OCI-M2 (cell line): ENCODE measurements around the gene DHRS2.
A peak's percentile ranks its signal among the peaks of the same experiment; 100 is the strongest.
"Not testable (repeated sequence)": the region's sequence is repeated elsewhere in the genome, so short reads cannot be mapped to it uniquely, and the experiment has no call there.

Experiments used
- DNase-seq: peaks from one replicate; lab custom pipeline; 2025; ENCODE audit not compliant: unreplicated experiment; lab: John Stamatoyannopoulos, UW

Gene DHRS2, protein sequence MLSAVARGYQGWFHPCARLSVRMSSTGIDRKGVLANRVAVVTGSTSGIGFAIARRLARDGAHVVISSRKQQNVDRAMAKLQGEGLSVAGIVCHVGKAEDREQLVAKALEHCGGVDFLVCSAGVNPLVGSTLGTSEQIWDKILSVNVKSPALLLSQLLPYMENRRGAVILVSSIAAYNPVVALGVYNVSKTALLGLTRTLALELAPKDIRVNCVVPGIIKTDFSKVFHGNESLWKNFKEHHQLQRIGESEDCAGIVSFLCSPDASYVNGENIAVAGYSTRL

DNA sequence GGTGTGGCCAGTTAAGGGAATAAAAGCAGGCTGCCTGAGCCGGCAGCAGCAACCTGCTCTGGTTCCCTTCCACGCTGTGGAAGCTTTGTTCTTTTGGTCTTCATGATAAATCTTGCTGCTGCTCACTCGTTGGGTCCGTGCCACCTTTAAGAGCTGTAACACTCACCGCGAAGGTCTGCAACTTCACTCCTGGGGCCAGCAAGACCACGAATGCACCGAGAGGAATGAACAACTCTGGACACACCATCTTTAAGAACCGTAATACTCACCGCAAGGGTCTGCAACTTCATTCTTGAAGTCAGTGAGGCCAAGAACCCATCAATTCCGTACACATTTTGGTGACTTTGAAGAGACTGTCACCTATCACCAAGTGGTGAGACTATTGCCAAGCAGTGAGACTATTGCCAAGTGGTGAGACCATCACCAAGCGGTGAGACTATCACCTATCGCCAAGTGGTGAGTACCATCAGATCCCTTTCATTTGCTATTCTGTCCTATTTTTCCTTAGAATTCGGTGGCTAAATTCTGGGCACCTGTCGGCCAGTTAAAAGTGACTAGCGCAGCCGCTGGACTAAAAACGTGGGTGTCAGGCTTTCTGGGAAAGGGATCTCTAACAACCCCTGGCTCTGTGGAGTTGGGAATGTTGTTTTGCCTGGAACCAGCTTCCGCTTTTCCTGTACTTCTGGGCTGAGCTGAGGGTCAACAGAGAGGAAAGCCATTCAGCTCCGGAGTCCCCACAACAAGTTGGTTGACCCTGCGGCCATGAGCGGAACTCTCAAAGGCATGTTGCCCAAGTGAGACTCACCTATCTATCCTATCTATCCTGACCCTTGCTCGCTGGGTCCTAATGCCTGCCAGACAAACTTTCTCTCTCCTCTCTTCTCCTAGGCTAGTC lies at the start of gene DHRS2:
DHRS2 (plus strand) TSS at position 48 of the 895 bp plus-strand sequence. CDS start 2,501 bp downstream, outside the sequence.
- DNase-seq: no peak

DNA sequence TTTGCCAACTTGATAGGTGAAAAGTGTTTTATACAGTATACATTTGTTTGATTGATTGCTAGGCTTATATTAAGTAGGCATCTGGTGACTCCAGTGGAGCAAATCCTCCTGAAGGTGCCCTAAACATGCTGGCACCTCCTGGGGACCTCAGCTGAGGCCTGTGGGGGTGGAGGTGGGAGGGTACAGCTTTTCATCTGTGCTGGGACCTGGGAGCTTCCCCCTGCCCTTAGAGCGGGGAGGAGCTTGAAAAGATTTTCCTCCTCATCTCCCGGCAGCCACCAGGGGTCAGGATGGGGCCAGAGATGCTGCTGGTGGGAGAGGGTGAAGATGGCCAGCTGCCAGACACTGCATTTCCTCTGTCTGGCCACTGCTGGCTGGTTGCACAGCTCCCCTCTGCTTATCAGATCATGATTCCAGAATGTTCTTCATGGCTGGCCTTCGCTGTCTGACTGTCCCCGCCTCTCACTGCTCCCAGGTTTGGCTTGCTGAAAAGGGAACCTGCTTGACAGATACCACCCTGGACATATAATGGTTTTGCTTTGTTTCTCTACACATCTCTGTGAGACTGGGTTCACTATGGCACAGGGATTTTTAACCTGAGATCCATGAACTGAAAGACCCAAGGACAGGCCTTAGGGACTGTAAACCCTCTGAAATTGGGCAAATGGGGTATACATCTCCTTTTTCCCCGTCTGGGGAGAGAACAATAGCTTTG lies 47.1 kb upstream of the DHRS2 start:
- peak; percentile 44 for DNase-seq

DNA sequence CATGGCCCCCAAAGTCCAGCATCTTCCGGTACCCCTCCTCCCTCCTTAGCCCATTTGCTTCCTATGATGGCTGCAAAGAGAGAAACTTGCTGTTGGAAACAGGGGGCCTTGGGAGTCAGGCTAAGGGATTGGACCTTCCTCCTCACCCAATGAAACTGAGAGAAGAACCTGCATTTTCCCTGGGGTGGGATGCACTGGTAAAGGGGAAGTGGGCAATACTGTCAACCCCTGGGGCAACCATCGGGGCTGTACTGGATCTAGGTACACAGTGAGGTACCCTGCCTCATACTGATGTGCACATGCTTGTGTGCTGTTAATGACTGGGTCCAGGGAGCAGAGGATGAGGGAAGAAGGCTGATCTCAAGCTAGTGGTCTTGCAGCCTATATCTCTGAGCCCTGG lies 46.6 kb upstream of the DHRS2 start:
- DNase-seq: no peak

DNA sequence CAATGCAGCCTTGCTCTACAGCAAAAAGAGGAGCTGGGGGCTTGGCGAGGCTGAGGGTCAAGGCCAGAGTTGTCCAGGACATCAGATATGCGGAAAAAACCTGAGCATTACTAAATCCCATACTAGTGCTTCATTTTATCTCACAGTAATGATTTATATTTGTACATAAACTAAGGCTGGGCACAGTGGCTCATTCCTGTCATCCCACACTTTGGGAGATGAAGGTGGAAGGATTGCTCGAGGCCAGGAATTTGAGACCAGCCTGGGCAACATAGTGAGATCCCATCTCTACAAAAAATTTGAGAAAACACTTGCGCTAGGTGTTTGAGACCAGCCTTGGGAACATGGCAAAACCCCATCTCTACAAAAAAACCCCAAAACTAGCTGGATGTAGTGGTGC lies 46.0 kb upstream of the DHRS2 start:
- no peak for DNase-seq

DNA sequence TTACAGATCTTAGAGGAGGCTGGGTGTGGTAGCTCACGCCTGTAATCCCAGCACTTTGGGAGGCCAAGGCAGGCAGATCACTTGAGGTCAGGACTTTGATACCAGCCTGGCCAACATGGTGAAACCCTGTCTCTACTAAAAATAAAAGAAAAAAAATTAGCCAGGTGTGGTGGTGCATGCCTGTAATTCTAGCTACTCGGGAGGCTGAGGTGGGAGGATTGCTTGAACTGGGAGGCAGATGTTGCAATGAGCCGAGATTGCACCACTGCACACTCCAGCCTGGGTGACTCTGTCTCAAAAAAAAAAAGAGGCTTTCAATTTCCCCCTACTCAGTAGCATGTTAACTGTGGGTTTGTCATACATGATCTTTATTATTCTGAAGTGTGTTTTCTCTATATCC lies 42.0 kb upstream of the DHRS2 start:
- not testable (repeated sequence) for DNase-seq

DNA sequence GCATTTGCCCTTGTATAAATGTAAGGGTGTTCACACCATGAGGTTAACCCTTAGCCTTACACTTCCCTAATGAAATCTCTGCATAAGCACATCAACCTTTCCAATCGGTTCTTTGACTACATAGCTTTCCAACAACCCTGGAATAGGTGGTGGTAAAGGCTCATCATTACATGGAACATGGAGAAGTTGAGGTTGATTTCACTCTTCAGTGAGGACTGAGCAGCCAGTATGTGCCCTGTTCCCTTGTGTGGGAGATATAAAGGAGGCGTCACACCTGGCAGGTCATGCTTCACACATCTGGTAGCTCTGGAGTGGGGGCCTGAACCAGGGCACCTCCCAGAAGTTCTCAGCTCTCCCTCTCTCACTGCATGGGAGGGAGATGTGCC lies 35.8 kb upstream of the DHRS2 start:
- DNase-seq: no peak

DNA sequence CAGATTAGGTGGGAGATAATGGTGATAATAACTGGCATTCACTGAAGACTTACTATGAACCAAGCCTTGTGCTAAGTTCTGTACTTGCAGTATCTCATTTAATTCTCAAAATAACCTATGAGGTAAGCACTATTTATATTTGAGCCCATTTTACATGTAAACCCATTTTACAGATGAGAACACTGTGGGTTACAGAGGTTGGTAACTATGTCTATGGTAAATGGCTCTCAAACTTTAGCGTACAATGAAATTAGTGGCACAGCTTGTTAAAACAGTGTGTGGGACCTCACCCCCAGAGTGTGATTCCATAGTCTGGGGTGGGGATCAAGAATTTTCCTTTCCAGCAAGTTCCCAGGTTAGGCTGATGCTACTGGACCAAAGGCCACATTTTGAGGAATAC lies 35.4 kb upstream of the DHRS2 start:
- no peak for DNase-seq

DNA sequence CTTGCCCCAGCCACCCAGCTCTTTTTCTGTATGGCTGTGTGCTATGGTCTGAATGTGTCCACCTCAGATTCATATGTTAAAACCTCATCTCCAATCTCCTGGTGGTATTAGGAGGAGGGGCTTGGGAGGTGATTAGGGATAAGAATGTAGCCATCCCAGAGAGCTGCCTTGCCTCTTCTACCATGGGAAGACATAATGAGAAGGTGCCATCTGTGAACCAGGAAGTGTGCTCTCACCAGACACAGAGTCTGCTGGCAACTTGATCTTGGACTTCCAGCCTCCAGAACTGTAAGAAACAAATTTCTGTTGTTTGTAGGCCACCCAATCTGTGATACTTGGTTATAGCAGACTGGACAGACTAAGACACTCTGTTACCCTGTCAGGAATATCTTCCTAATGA lies 34.7 kb upstream of the DHRS2 start:
- no peak for DNase-seq

DNA sequence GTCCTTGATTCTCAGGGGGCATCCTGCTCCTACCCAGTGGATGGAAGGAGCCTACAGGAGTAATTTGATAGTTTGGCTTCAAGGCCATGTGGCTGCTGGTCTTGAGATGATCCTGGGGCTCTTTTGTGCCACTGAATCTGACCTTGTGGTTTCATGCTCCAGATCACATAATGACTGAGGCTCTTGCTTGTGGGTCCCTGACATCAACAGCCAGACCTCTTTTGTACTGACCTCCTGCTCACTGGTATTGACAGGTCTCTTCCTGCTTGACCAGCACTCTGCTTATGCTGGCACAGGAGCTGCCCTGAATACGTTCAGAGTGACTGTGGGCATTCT lies 34.4 kb upstream of the DHRS2 start:
- DNase-seq: no peak

DNA sequence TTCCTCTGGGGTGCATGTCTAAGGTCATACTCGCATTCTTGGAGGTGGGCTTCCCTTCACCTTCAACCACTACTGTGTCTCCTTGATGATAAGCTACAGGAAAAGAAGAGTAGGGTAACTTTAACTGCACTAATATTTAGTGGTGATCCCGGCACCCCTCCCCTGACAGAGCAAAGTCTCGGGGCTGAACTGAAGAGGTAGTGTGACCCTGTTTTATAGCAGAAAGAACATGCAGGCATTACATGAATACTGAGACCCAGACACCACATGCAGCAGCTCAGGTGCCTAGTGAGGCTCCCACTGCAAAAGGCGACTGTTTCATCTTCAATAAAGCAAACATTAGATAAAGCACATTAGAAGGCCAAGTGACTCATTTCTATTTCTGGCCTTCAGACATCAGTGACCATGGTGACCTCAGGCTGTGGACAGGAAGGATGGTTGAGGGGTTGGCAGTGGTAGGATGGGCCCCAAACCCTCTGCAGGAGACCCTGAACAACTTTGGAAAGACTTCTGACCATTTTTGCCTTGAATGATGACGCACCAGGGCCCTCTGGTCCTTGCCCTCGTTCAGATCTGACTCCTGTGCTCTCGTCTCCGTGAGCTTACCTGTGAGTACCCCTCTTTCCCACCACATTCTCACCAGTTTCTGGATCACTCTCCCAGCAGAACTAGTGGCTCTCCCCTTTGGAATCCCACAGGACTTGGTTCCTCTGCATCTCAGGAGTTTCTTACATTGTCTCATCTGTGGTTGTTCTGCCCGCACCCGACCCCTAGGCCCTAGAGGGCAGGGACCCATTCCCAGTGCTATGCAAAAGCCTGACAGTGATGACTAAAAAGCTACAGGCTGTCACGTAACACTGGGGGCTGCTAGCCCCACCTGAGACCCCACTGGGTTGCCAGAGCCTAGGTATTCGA lies 33.7 kb upstream of the DHRS2 start:
- no peak for DNase-seq

DNA sequence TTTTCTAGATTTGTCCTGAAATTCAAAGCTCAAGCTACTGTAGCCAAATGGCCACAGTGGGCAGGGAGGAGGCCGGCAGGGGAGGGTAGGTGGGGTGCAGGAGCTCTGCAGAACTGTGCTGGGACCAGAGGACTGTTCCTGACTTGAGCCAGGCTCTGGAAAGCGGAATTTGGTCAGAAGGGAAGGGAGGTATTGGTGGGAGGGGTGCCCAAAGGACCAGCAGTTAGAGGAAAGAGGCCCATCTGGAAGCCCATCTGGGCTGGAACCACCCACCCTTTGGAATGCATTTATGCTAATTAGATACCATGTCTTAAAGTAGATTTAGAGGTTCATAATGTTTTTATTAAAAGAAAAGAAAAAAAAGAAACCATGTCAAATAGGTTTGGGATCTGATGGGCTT lies 33.1 kb upstream of the DHRS2 start:
- no peak for DNase-seq

DNA sequence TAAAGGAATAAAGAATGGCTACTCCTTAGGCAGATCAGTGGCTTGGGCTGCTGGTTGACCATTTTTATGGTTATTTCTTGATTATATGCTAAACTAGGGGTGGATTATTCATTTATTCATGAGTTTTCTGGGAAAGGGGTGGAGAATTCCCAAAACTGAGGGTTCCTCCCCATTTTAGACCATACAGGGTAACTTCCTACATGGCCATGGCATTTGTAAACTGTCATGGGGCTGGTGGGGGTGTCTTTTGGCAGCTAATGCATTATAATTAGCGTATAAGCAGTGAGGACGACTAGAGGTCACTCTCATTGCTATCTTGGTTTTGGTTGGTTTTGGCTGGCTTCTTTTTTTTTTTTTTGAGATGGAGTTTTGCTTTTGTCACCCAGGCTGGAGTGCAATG lies 32.0 kb upstream of the DHRS2 start:
- no peak for DNase-seq

DNA sequence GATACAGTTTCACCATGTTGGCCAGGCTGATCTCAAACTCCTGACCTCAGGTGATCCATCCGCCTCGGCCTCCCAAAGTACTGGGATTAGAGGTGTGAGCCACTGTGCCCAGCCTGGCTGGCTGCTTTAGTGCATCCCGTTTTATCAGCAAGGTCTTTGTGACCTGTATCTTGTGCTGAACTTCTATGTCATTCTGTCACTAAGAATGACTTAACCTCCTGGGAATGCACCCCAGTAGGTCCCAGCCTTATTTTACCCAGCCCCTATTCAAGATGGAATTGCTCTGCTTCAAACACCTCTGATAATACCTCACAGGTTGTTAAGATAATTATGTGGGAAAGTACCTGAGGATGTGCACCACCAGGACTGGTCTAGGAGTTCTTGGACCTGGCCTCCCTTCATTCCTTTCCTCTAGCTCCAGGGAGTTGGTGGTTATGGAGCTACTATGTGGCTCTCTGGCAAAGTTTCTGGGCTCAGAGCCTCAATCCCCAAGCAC lies 31.4 kb upstream of the DHRS2 start:
- no peak for DNase-seq

DNA sequence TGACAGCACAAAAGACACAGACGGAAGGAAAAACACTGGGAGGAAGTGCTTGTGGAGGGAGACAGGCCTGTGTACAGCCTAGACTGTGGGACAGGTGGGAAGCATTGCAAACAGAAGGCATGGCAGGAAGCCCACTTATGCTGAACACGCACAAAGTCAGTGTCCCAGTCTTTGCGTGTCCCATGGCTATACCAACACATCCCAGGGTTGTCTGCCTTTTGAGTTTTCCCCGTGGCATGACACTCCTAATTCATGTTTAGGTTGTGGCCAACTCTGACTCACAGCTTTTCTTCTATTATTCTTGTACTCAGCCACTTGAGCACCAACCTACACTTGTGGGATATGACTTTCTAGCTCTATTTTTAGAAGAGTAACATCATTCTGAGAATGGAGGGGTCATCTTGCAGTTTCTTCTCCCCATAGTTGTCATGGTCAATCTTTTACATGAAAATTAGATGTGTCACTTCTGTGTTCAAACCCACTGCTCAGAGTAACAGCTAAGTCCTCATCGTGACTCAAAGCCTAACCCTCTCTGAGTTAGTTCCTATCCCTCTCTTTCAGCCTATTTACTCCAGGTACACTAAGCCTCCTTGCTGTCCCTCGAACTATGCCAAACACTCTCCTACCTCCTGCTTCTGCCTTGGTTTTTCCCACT lies 30.1 kb upstream of the DHRS2 start:
- DNase-seq: no peak

DNA sequence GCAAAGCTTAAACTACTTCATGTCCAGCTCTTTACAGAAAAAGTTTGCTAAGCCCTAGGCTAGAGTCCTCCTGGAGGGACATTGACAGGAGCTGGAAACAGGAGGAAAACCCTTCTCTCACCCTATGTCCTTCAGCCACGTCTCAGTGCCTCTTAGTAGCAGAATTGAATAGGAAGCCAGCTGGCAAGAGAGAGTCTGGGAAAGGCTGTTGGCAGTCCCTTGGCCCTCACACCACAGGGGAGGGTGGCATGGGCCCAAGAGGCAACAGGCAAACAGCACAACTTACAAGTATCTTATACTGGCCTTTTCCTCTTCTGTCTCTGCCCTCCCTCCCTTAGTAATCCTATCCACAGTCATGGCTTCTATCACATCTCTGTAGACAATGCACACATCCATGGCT lies 27.7 kb upstream of the DHRS2 start:
- DNase-seq: no peak

DNA sequence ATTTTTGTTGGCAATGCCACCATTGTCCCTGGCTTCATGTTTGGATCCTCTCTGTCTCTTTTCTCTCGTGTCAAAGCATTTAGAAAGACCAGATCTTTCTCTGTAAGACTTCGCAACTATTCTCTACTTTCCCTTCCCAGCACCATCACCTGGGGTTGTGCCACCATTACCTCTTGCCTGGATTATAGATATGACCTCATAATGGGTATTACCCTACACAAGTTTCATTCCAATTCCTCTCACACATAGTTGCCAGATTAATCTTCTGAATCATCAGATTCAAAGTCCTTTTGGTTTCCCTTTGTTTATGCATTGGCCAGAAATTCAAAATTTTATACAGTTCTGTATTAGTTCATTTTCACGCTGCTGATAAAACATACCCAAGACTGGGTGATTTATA lies 27.2 kb upstream of the DHRS2 start:
- DNase-seq: no peak

DNA sequence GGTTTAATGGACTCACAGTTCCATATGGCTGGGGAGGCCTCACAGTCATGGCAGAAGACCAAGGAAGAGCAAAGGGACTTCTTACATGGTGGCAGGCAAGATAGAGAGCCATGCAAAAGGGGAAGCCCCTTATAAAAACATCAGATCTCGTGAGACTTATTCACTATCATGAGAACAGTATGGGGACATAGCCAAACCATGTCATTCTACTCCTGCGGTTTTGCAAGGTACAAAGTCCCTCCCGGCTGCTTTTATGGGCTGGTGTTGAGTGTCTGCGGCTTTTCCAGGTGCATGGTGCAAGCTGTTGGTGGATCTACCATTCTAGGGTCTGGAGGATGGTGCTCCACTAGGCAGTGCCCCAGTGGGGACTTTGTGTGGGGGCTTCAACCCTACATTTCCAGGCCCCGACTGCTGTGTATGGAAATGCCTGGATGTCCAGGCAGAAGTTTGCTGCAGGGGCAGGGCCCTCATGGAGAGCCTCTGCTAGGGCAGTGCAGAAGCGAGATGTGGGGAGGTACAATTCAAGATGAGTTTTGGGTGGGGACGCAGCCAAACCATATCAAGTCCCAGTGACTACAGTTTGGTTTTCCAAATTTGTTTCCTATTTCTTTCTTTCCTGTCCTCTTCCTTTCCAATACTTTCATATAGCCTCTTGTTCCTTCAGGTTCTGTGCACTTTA lies 26.6 kb upstream of the DHRS2 start:
- not testable (repeated sequence) for DNase-seq

DNA sequence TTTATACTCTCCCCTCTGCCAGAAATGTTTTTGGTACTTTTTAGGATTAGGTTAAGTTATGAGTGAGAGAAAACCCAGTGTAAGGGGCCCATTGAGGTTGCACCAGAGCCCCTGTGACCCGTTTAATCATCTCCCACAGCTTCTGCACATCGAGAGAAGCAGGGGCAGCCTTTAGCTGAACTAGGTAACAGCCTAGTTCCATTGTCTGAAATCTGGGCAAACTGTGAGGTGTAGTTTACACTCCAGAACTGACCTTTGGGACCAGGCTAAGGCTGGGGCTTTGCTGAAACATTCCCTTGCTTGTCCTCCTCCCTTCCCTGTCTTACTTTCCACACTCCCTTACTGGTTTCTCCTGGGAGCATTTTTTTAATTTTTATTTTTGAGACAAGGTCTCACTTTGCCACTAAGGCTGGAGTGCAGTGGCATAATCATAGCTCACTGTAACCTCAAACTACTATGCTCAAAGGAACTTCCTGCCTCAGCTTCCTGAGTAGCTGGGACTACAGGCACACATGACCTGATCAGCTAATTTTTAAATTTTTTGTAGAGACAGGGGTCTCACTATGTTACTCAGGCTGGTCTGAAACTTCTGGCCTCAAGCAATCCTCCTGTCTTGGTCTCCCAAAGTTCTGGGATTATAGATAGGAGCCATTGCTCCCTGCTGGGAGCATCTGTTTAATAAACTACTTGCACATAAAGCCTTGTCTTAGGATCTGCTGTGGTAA lies 25.9 kb upstream of the DHRS2 start:
- DNase-seq: no peak

DNA sequence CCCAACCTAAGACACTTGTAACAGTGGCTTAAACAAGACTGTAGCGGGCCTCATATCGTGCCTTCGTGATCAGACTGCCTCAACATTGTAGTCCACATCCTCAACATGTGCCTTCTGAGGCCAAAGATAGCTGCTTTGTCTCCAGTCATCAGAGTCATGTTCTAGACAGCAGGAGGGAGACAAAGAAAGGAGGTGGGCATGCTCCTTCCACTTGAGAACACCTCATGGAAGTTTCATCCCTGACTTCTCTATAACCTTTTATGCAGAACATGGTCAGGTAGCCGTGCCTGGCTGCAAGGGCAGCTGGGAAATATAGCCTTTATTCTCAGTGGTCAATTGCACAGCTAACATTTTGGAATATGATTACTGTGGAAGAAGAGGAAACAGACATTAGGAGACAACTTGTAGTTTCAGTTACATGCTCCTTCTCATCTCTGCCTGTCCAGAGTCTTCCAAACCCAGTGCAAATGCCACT lies 25.3 kb upstream of the DHRS2 start:
- DNase-seq: no peak
